Measurements from ENCODE around the gene SNTG2. TPM values are rescaled to one million over a fixed set of nuclear protein-coding genes. Genes with fewer than 3 reads are reported as not detected.

Gene SNTG2
- total and polyA plus RNA-seq, 7 donors, result 0.26 to 1.7 (median 0.73) TPM; not detected in 2

- TF ChIP-seq CTCF (IDR thresholded peaks at IDR 0.05), result no peak
- intact Hi-C loops (cut with DNase I), result no loop called here
- no peak overlapping the region for H3K4me3 ChIP-seq
- H3K4me1 ChIP-seq, result no peaks in the 10 kb centered on the region
- DNase-seq (no peak), ATAC-seq (no peak)
- no peak overlapping the region for H3K27ac ChIP-seq
- WGBS, 3 donors, result 74 to 76% (median 75%) methylated on average over 13 of the region's 13 CpGs
- no peaks in the 10 kb centered on the region for H3K36me3 ChIP-seq (ENCODE audit: insufficient read depth in 1 of 2, low read depth in 1 of 2)
- H3K27me3 ChIP-seq (ENCODE audit: insufficient read depth in 3 of 3, low read length in 2 of 3), result peaks cover 0 to 4% (median 0%) of the 10 kb centered on the region in 3 donors
- no peaks in the 10 kb centered on the region for H3K9me3 ChIP-seq
Measured at GRCh38 chr2:1306014-1306686, 355.5 kb downstream of the SNTG2 start.

- TF ChIP-seq CTCF (IDR thresholded peaks at IDR 0.05), result no peak
- DNase-seq (no peak), ATAC-seq (no peak)
- Histone ChIP-seq H3K9me3 (no peaks in the 10 kb centered on the region), H3K27me3 (ENCODE audit: insufficient read depth in 3 of 3, low read length in 2 of 3) (peaks cover 0 to 4% (median 0%) of the 10 kb centered on the region in 3 donors), H3K36me3 (ENCODE audit: insufficient read depth in 1 of 2, low read depth in 1 of 2) (no peaks in the 10 kb centered on the region), H3K4me1 (no peaks in the 10 kb centered on the region), H3K4me3 (no peak overlapping the region), H3K27ac (no peak overlapping the region)
- intact Hi-C loops (cut with DNase I), result no loop called here
- 89 to 93% (median 93%) methylated on average over 17 of the region's 17 CpGs for WGBS, 3 donors
Measured at GRCh38 chr2:1306687-1307516, 356.3 kb downstream of the SNTG2 start.

- Histone ChIP-seq H3K27me3 (ENCODE audit: insufficient read depth in 3 of 3, low read length in 2 of 3) (peaks cover 0 to 4% (median 0%) of the 10 kb centered on the region in 3 donors), H3K27ac (no peak overlapping the region), H3K4me3 (no peak overlapping the region), H3K4me1 (no peaks in the 10 kb centered on the region), H3K36me3 (ENCODE audit: insufficient read depth in 1 of 2, low read depth in 1 of 2) (no peaks in the 10 kb centered on the region), H3K9me3 (no peaks in the 10 kb centered on the region)
- DNase-seq (no peak), ATAC-seq (no peak)
- 90 to 95% (median 92%) methylated on average over 23 of the region's 23 CpGs for WGBS, 3 donors
- intact Hi-C loops (cut with DNase I), result no loop called here
- TF ChIP-seq CTCF (IDR thresholded peaks at IDR 0.05), result no peak
Measured at GRCh38 chr2:1307670-1308069, 357.0 kb downstream of the SNTG2 start.

GRCh38 chr2:1308678-1309077 lies 358.0 kb downstream of the SNTG2 start:
- DNase-seq, result no peak
- intact Hi-C loops (cut with DNase I), result no loop called here
- Histone ChIP-seq H3K4me1 (no peaks in the 10 kb centered on the region), H3K4me3 (no peak overlapping the region), H3K9me3 (no peaks in the 10 kb centered on the region), H3K36me3 (ENCODE audit: insufficient read depth in 1 of 2, low read depth in 1 of 2) (no peaks in the 10 kb centered on the region), H3K27ac (no peak overlapping the region), H3K27me3 (ENCODE audit: insufficient read depth in 3 of 3, low read length in 2 of 3) (no peaks in the 10 kb centered on the region)
- no peak for TF ChIP-seq CTCF (IDR thresholded peaks at IDR 0.05)
- WGBS, 3 donors, result 58 to 70% (median 66%) methylated on average over 8 of the region's 8 CpGs
- ATAC-seq, result no peak
